Measurements from ENCODE around the gene RREB1.

RREB1 gene

GRCh38 chr6:7101290-7101689 is 6.5 kb upstream of the RREB1 start:
- no peaks in the 10 kb centered on the region for H3K9me3 ChIP-seq (ENCODE audit: insufficient read depth, low read depth, low read length)

GRCh38 chr6:7104752-7105151 is 3.0 kb upstream of the RREB1 start:
- H3K27ac ChIP-seq (ENCODE audit: low read length), result no peak overlapping the region
- H3K9ac ChIP-seq (ENCODE audit: low read depth, low read length), result no peak overlapping the region
- H3K9me3 ChIP-seq (ENCODE audit: insufficient read depth, low read depth, low read length), result no peaks in the 10 kb centered on the region
- peaks cover 5% of the 10 kb centered on the region; the same call in 1 of the 2 replicates for H3K4me1 ChIP-seq (ENCODE audit: insufficient read depth, low read length)
- H3K27me3 ChIP-seq (ENCODE audit: insufficient read depth, low read length), result peaks cover 28% of the 10 kb centered on the region
- no peaks in the 10 kb centered on the region for H3K36me3 ChIP-seq (ENCODE audit: insufficient read depth, low read depth, low read length)
- no peak overlapping the region for H3K4me3 ChIP-seq (ENCODE audit: low read length)

More at GRCh38 chr6:7101290-7101689, 6.5 kb upstream of the RREB1 start:
- no peak overlapping the region for H3K4me3 ChIP-seq (ENCODE audit: low read length)
- H3K36me3 ChIP-seq (ENCODE audit: insufficient read depth, low read depth, low read length), result no peaks in the 10 kb centered on the region
- H3K9ac ChIP-seq (ENCODE audit: low read depth, low read length), result no peak overlapping the region
- H3K27ac ChIP-seq (ENCODE audit: low read length), result no peak overlapping the region
- peaks cover 11% of the 10 kb centered on the region; the same call in 1 of the 2 replicates for H3K27me3 ChIP-seq (ENCODE audit: insufficient read depth, low read length)
- H3K4me1 ChIP-seq (ENCODE audit: insufficient read depth, low read length), result peaks cover 3% of the 10 kb centered on the region; the same call in 1 of the 2 replicates

- Histone ChIP-seq H3K27me3 (ENCODE audit: insufficient read depth, low read length) (peaks cover 43% of the 10 kb centered on the region), H3K4me3 (ENCODE audit: low read length) (peak overlapping the region; percentile 90; the same call in 1 of the 2 replicates), H3K9ac (ENCODE audit: low read depth, low read length) (no peak overlapping the region), H3K4me1 (ENCODE audit: insufficient read depth, low read length) (peaks cover 10% of the 10 kb centered on the region; the same call in 1 of the 2 replicates), H3K9me3 (ENCODE audit: insufficient read depth, low read depth, low read length) (no peaks in the 10 kb centered on the region), H3K27ac (ENCODE audit: low read length) (no peak overlapping the region), H3K36me3 (ENCODE audit: insufficient read depth, low read depth, low read length) (no peaks in the 10 kb centered on the region)
Observed at GRCh38 chr6:7106215-7106751, 1.5 kb upstream of the RREB1 start.

- H3K27ac ChIP-seq (ENCODE audit: low read length), result no peak overlapping the region
- peak overlapping the region; percentile 90 for H3K4me3 ChIP-seq (ENCODE audit: low read length)
- no peak overlapping the region for H3K9ac ChIP-seq (ENCODE audit: low read depth, low read length)
Observed at GRCh38 chr6:7106752-7107577, 796 bp upstream of the RREB1 start.

DNA sequence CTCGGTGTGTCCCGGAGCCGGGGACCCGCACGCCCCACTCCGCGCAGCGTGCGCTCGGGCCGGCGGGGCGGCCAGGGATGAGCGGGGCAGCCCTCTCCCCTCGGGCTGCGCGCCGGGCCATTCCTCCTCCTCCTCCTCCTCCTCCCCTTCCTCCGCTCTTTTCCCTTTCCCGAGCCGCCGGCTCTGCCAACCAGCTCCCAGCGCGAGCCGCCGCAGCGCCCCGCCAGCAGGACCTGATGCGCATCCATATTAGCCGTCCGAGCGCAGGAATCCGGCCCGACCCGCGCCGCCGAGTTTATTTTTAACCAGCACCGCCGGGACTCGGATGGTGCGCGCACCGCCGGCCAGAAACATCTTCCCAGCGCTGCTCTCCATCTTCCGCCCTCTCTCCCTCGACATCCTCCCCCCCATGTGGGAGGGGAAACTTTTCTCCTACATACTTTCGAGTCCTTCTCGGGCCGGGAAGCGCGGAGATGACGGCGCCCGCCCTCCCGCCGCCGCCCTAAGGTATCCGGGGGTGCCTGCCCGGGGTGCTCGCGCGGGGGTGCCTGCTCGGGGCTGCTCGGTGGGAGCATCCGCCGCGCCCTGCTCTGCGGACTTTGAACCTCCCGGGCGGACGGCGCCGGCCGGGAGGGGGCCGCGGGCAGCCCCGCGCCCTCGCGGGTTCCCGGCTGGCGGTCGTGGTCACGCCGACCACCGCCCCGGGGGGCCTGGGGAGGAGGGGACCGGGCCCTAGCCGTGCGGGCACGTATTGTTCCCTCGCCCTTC is 619 bp downstream of the RREB1 start:
- peak overlapping the region; percentile 84; the same call in 1 of the 2 replicates for H3K9ac ChIP-seq (ENCODE audit: low read depth, low read length)
- H3K27ac ChIP-seq (ENCODE audit: low read length), result no peak overlapping the region
- H3K9me3 ChIP-seq (ENCODE audit: insufficient read depth, low read depth, low read length), result no peaks in the 10 kb centered on the region
- H3K4me1 ChIP-seq (ENCODE audit: insufficient read depth, low read length), result peaks cover 22% of the 10 kb centered on the region
- peak overlapping the region; percentile 90 for H3K4me3 ChIP-seq (ENCODE audit: low read length)
- peaks cover 64% of the 10 kb centered on the region for H3K27me3 ChIP-seq (ENCODE audit: insufficient read depth, low read length)
- no peaks in the 10 kb centered on the region for H3K36me3 ChIP-seq (ENCODE audit: insufficient read depth, low read depth, low read length)

More at GRCh38 chr6:7106752-7107577, 796 bp upstream of the RREB1 start:
- H3K27me3 ChIP-seq (ENCODE audit: insufficient read depth, low read length), result peaks cover 50% of the 10 kb centered on the region
- no peaks in the 10 kb centered on the region for H3K36me3 ChIP-seq (ENCODE audit: insufficient read depth, low read depth, low read length)
- H3K4me1 ChIP-seq (ENCODE audit: insufficient read depth, low read length), result peaks cover 12% of the 10 kb centered on the region
- H3K9me3 ChIP-seq (ENCODE audit: insufficient read depth, low read depth, low read length), result no peaks in the 10 kb centered on the region

DNA sequence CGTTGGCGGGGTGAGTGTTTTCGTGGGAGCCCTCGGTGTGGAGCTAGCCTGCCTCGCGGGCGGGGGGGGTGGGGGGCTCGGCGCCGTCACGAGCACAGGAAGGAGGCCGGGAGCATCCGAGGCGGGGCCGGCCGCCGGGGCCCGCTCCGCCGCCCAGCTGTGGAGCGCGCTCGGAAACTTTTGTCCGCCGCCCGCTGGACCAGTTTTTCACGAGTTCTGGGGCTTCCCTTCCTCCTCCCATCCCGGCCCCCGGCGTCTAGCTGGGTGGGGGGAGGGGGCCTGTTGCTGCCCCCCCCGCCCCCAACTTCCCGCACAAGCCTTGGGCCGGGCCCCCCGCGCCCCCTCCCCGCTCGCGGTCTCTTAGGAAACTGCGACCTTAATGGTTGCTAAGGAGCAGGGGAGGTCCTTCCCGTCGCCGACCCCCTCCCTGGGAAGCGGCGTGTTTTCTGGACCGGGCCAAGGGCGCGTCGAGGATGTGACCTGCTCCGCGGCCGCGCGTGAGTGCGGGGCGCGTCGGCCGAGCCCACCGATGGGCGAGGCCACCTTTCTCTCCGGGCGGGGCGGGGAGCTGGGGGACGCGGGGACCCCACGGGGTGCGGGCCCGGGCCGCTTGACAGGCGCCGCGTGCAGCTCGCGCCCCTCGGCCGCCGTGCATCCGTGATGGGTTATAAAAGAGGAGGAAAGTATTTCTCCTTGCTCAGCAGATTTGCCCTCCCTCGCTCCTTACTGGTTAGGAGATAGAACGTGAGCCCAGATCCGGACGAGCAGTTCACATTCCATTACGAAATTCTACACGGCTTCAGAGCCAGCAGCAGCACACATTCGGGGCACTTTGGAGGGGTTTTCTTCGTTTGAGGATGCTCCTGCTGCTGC is 1.4 kb downstream of the RREB1 start:
- peak overlapping the region; percentile 90 for H3K4me3 ChIP-seq (ENCODE audit: low read length)
- no peak overlapping the region for H3K27ac ChIP-seq (ENCODE audit: low read length)
- peaks cover 28% of the 10 kb centered on the region for H3K4me1 ChIP-seq (ENCODE audit: insufficient read depth, low read length)
- H3K9ac ChIP-seq (ENCODE audit: low read depth, low read length), result no peak overlapping the region; the same call in 1 of the 2 replicates
- H3K36me3 ChIP-seq (ENCODE audit: insufficient read depth, low read depth, low read length), result no peaks in the 10 kb centered on the region
- peaks cover 69% of the 10 kb centered on the region for H3K27me3 ChIP-seq (ENCODE audit: insufficient read depth, low read length)
- no peaks in the 10 kb centered on the region for H3K9me3 ChIP-seq (ENCODE audit: insufficient read depth, low read depth, low read length)

- Histone ChIP-seq H3K9me3 (ENCODE audit: insufficient read depth, low read depth, low read length) (no peaks in the 10 kb centered on the region), H3K4me3 (ENCODE audit: low read length) (peak overlapping the region; percentile 90; the same call in 1 of the 2 replicates), H3K9ac (ENCODE audit: low read depth, low read length) (no peak overlapping the region), H3K4me1 (ENCODE audit: insufficient read depth, low read length) (peaks cover 33% of the 10 kb centered on the region), H3K36me3 (ENCODE audit: insufficient read depth, low read depth, low read length) (no peaks in the 10 kb centered on the region), H3K27me3 (ENCODE audit: insufficient read depth, low read length) (peaks cover 68% of the 10 kb centered on the region), H3K27ac (ENCODE audit: low read length) (no peak overlapping the region)
Observed at GRCh38 chr6:7110092-7110792, 2.5 kb downstream of the RREB1 start.

GRCh38 chr6:7111095-7111690 is 3.4 kb downstream of the RREB1 start:
- H3K9me3 ChIP-seq (ENCODE audit: insufficient read depth, low read depth, low read length), result no peaks in the 10 kb centered on the region
- H3K27ac ChIP-seq (ENCODE audit: low read length), result no peak overlapping the region
- H3K9ac ChIP-seq (ENCODE audit: low read depth, low read length), result no peak overlapping the region
- no peaks in the 10 kb centered on the region for H3K36me3 ChIP-seq (ENCODE audit: insufficient read depth, low read depth, low read length)
- peaks cover 33% of the 10 kb centered on the region for H3K4me1 ChIP-seq (ENCODE audit: insufficient read depth, low read length)
- H3K4me3 ChIP-seq (ENCODE audit: low read length), result no peak overlapping the region
- H3K27me3 ChIP-seq (ENCODE audit: insufficient read depth, low read length), result peaks cover 59% of the 10 kb centered on the region

- Histone ChIP-seq H3K36me3 (ENCODE audit: insufficient read depth, low read depth, low read length) (no peaks in the 10 kb centered on the region), H3K4me1 (ENCODE audit: insufficient read depth, low read length) (peaks cover 33% of the 10 kb centered on the region), H3K9ac (ENCODE audit: low read depth, low read length) (no peak overlapping the region), H3K4me3 (ENCODE audit: low read length) (peak overlapping the region; percentile 53), H3K9me3 (ENCODE audit: insufficient read depth, low read depth, low read length) (no peaks in the 10 kb centered on the region), H3K27ac (ENCODE audit: low read length) (no peak overlapping the region), H3K27me3 (ENCODE audit: insufficient read depth, low read length) (peaks cover 49% of the 10 kb centered on the region)
Observed at GRCh38 chr6:7112171-7112570, 4.4 kb downstream of the RREB1 start.

- no peaks in the 10 kb centered on the region for H3K9me3 ChIP-seq (ENCODE audit: insufficient read depth, low read depth, low read length)
- H3K4me1 ChIP-seq (ENCODE audit: insufficient read depth, low read length), result peaks cover 33% of the 10 kb centered on the region
- no peak overlapping the region for H3K9ac ChIP-seq (ENCODE audit: low read depth, low read length)
- H3K36me3 ChIP-seq (ENCODE audit: insufficient read depth, low read depth, low read length), result no peaks in the 10 kb centered on the region
- H3K27me3 ChIP-seq (ENCODE audit: insufficient read depth, low read length), result peaks cover 47% of the 10 kb centered on the region
- H3K27ac ChIP-seq (ENCODE audit: low read length), result no peak overlapping the region
- peak overlapping the region; percentile 53 for H3K4me3 ChIP-seq (ENCODE audit: low read length)
Observed at GRCh38 chr6:7112741-7113313, 5.1 kb downstream of the RREB1 start.

All from iPS-20b (cell line).